ENCODE data around the gene SEMA4C.

GRCh38 chr2:96899413-96899741 lies 29.5 kb upstream of the SEMA4C start:
- no peak for TF ChIP-seq POLR2A (IDR thresholded peaks at IDR 0.05; ENCODE audit: low read depth, low read length)
- no peak for TF ChIP-seq TAF1 (IDR thresholded peaks at IDR 0.05; ENCODE audit: borderline replicate concordance, low read depth, low read length)
